ELR (cell line): ENCODE results near the gene GPR87.
A peak's percentile ranks its signal among the peaks of the same experiment; 100 is the strongest.

Source experiments
- DNase-seq: peaks from one replicate; pipeline ENCODE4 v3.0.0-alpha.2; 2015; ENCODE audit warnings: low read depth

The GPR87 gene

GRCh38 chr3:151315136-151315535 is 1.5 kb downstream of the GPR87 start:
- DNase-seq: peak; percentile 62

- no peak for DNase-seq
Observed at GRCh38 chr3:151314593-151314992, 2.0 kb downstream of the GPR87 start.

- DNase-seq: no peak
Observed at GRCh38 chr3:151314137-151314536, 2.5 kb downstream of the GPR87 start.

GRCh38 chr3:151312972-151313371 is 3.6 kb downstream of the GPR87 start:
- no peak for DNase-seq

- no peak for DNase-seq
Observed at GRCh38 chr3:151309566-151309965, 7.1 kb downstream of the GPR87 start.

- peak; percentile 64 for DNase-seq
Observed at GRCh38 chr3:151307583-151308488, 8.8 kb downstream of the GPR87 start.

GRCh38 chr3:151307131-151307530 is 9.5 kb downstream of the GPR87 start:
- DNase-seq: no peak

- no peak for DNase-seq
Observed at GRCh38 chr3:151306168-151306810, 10.3 kb downstream of the GPR87 start.

- DNase-seq: peak; percentile 65
Observed at GRCh38 chr3:151305775-151306151, 10.9 kb downstream of the GPR87 start.

GRCh38 chr3:151305060-151305774 is 11.4 kb downstream of the GPR87 start:
- DNase-seq: peak; percentile 97

GRCh38 chr3:151303751-151304150 is 12.9 kb downstream of the GPR87 start:
- no peak for DNase-seq

- DNase-seq: peak; percentile 93
Observed at GRCh38 chr3:151301787-151302186, 14.8 kb downstream of the GPR87 start.

- no peak for DNase-seq
Observed at GRCh38 chr3:151300539-151300938, 16.1 kb downstream of the GPR87 start.

GRCh38 chr3:151299006-151299405 is 17.6 kb downstream of the GPR87 start:
- no peak for DNase-seq

GRCh38 chr3:151297429-151297828 is 19.2 kb downstream of the GPR87 start:
- no peak for DNase-seq

GRCh38 chr3:151296226-151296625 is 20.4 kb downstream of the GPR87 start:
- DNase-seq: no peak

GRCh38 chr3:151293127-151293526 is 23.5 kb downstream of the GPR87 start:
- no peak for DNase-seq

GRCh38 chr3:151290673-151291072 is 25.9 kb downstream of the GPR87 start:
- DNase-seq: peak; percentile 66

GRCh38 chr3:151289445-151289844 is 27.2 kb downstream of the GPR87 start:
- DNase-seq: no peak

GRCh38 chr3:151285940-151286339 is 30.7 kb downstream of the GPR87 start:
- no peak for DNase-seq

GRCh38 chr3:151283907-151284461 is 32.6 kb downstream of the GPR87 start:
- DNase-seq: peak; percentile 12

GRCh38 chr3:151283387-151283786 is 33.2 kb downstream of the GPR87 start:
- no peak for DNase-seq
